AG10803 (cell line): Measurements from ENCODE around the gene LRCH1.

Source experiments
- DNase-seq: peaks from one replicate; pipeline ENCODE4 v3.0.0; 2010; ENCODE audit warnings: low read depth
- H3K4me3 ChIP-seq: 2 replicates; pipeline ENCODE4 v1.5.1; 2011; ENCODE audit warnings: mild to moderate bottlenecking, low read length, control low read depth
- CTCF ChIP-seq: conservative IDR thresholded peaks from 2 replicates; pipeline ENCODE4 v1.5.1; 2011; ENCODE audit warnings: mild to moderate bottlenecking, low read length, control low read depth, inconsistent platforms

Gene LRCH1

DNA sequence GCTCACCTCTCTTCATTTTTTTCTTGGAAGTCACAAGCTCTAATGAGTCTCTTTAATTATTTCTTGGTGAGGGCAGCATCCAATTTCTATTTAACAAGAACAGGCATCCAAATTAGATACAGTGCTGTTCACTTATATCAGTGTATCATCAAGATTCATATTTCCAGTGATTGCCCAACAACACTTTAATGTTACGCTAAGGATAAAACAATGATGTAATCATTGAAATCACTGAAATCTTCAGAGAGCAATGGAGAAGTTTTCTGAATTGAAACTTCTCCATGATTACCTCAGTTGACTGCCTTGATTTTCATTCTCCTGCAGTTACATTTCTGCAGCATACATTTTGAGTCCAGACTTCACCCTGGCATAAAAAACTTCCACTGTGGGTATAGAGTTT lies 17.1 kb upstream of the LRCH1 start:
- no peak for DNase-seq
- H3K4me3 ChIP-seq = no peak overlapping the region
- TF ChIP-seq CTCF = no peak

- DNase-seq = no peak
- TF ChIP-seq CTCF = no peak
- no peak overlapping the region for H3K4me3 ChIP-seq
These were observed 16.6 kb upstream of the LRCH1 start for GRCh38 chr13:46536341-46536740.

DNA sequence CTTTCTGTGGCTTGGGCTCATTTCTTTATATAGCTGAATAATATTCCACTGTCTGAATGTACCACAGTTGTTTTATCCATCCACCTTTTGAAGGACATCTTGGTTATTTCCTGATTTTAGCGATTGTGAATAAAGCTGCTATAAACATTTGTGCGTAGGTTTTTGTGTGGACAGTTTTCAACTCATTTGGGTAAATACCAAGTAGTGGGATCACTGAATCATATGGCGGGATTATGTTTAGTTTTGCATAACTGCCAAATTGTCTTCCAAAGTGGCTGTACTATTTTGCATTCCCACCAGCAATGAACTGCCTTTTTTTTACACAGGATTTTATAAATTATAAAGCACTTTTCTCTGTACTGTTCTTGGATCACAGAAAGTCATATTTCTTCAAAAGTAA lies 13.7 kb upstream of the LRCH1 start:
- TF ChIP-seq CTCF = no peak
- no peak for DNase-seq
- H3K4me3 ChIP-seq = no peak overlapping the region

GRCh38 chr13:46541210-46541609 lies 11.8 kb upstream of the LRCH1 start:
- H3K4me3 ChIP-seq = no peak overlapping the region
- TF ChIP-seq CTCF = no peak
- DNase-seq = no peak

DNA sequence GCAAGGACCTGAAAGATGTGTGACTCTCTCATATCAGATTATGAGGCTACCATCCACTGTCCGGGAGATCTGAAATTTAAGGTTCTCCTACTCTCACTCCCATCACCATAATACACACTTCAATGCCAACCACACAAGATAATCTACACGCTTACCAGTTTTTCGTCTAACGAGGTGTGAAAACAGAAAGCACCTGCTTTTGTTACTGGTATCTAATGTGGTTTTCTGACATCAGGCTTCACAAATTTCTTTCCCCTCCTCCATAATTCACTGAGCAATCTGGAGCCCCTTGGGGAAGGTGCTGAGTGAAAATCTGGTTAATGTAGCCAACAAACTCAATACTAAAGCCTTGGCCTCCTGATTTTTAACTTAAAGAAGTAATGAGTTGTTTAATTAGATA lies 10.1 kb upstream of the LRCH1 start:
- no peak overlapping the region for H3K4me3 ChIP-seq
- no peak for DNase-seq
- no peak for TF ChIP-seq CTCF

DNA sequence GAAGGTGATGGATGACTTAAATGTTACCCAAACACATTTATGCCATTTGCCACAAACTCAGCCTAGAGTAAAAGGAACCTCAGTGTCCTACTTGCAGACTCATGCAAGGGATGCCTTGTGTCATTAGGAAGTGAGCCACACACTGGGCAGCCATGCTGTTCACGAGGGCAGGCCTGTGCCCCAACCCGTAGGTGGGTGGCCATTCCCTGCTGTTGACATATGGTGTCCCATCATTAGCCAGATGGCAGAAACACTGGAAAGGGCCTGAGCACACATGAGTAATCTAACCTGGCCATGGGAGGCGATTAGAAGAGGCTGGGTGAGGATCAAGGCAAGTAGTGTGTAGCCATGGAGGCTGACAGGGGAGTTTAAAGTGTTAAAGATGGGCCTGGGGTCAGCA lies 9.7 kb upstream of the LRCH1 start:
- TF ChIP-seq CTCF = no peak
- DNase-seq = no peak
- H3K4me3 ChIP-seq = no peak overlapping the region

DNA sequence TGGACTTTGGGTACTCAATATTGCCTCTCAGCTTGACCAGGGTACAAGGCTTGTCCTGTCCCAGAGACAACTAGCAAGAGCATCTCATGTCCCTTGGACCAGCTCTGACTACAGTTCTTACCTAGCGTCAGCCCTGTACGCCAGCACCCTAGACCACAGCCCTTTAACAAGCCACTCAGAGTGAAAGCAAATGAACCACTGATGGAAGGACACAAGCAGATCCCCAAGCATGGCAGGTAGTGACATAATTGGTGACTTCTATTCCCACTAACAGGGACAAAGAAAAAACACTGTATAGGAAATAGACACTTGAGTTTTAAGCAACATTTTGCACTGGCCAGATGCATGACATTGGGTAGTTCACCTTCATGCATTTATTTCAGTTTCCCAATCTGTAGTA lies 8.8 kb upstream of the LRCH1 start:
- no peak overlapping the region for H3K4me3 ChIP-seq
- DNase-seq = no peak
- TF ChIP-seq CTCF = no peak
